RWPE1 (cell line): ENCODE measurements around the gene GAL3ST2.

Experiments
- CTCF ChIA-PET: fragments of 350-600 bp; sonication (Branson Sonifier 250); formaldehyde crosslinking; extraction: SDS; loops from one replicate; lab custom pipeline; 2021; lab: Yijun Ruan, JAX
- POLR2A ChIA-PET: fragments of 400-600 bp; formaldehyde crosslinking; extraction: SDS; loops from one replicate; lab custom pipeline; 2020; ENCODE audit warnings: antibody characterized with exemption; ENCODE audit not compliant: low non-redundant PET; lab: Yijun Ruan, JAX
- DNase-seq: peaks from one replicate; pipeline ENCODE4 v3.0.0; 2012; ENCODE audit warnings: low spot score
- H3K27ac ChIP-seq: fragments of 450-650 bp; 2 replicates; pipeline ENCODE4 v1.5.1; 2017
- CTCF ChIP-seq: fragments of 450-650 bp; conservative IDR thresholded peaks from 2 replicates; pipeline ENCODE4 v1.5.1; 2017; ENCODE audit warnings: low read depth, mild to moderate bottlenecking

The GAL3ST2 gene

DNA sequence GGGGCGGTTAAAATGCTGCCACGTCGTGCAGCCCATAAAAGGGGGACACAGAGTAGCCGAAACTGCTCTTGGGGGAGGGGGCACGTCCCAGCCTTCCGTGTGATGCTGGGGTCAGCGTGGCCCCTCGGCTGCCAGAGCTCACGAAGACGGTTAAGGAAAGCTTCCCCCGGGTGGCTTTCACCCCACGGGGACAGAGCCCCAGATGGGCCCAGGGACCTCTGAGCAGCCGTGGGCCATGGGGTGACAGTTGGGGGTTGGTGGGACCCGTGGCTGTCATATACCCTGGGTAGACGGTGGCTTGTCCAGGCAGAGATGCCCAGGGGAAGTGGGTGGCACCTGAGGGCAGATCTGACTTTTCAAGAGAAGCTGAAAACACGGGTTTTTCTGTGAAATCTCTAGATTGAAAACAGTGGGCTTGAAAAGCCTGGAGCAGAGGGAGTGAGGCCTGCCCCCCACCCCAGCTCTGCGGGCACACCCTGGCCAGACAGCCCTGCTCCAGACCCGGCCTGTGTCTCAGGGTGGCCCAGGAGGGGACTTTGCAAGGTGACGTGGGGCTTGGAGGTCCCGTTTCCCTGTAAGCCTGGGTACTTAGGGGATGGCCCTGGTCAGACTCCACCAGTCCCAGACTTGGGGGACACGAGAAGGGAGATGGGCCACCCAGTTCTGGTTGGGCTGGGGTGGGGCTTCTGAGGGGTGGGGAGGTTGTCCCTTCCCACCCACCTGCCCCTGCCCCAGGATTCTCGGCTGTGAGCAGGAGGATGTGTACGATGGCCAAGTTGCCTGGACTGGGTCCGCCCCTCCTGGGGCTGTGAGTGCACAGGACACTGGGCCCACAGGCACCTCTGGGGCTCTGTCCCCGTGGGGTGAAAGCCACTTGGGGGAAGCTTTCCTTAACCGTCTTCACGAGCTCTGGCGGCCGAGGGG lies 33.0 kb downstream of the GAL3ST2 start:
- DNase-seq: no peak
- no peak for TF ChIP-seq CTCF
- ChIA-PET CTCF (interaction anchor here (0.6 kb wide), 1 partner anchor 54 kb away, joined by 3 read pairs; no protein-coding TSS in a partner anchor), POLR2A (no interaction called here)
- H3K27ac ChIP-seq: no peak overlapping the region

- CTCF ChIA-PET: interaction anchor here (0.5 kb wide), 1 partner anchor 243 kb away, joined by 3 read pairs; no protein-coding TSS in a partner anchor
- DNase-seq: no peak
- POLR2A ChIA-PET: no interaction called here
- no peak overlapping the region for H3K27ac ChIP-seq
- no peak for TF ChIP-seq CTCF
Measured at GRCh38 chr2:241810307-241811200, 33.9 kb downstream of the GAL3ST2 start.

DNA sequence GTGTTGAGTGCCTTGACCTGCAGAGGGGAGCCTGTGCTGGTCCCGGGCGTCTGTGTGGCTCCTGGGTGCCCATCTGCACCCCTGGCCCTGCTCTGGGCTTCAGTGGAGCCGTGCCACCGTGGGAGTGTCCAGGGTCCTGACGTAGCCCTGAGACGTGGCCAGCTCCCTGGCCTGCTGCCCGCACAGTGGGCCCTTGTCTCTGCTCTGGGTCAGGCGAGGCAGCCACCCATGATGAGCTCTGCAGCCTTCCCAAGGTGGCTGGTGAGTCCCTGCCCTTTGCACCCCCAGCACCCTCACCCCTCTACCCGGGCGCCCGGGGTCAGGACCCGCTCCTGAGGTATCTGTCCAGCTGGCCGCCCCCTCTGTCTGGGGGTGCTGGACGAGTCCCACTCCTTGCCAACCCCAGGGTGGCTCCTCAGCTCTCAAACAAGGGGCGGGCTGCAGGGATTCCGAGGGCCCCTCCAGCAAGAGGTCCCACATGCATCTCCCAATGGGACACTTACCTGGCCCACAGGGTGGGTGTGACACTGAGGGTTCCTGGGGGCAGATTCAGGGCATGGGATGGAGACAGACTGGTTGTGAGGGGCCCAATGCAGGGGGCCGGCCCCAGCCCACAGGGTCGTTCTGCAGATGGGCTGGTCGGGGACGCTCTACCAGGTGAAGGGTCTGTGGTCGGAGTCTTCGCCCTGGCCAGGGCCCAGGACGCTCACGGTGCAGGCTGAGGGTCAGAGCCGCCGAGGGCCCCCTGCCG lies 34.8 kb downstream of the GAL3ST2 start:
- ChIA-PET POLR2A (no interaction called here), CTCF (no interaction called here)
- no peak for DNase-seq
- no peak for TF ChIP-seq CTCF
- H3K27ac ChIP-seq: no peak overlapping the region

DNA sequence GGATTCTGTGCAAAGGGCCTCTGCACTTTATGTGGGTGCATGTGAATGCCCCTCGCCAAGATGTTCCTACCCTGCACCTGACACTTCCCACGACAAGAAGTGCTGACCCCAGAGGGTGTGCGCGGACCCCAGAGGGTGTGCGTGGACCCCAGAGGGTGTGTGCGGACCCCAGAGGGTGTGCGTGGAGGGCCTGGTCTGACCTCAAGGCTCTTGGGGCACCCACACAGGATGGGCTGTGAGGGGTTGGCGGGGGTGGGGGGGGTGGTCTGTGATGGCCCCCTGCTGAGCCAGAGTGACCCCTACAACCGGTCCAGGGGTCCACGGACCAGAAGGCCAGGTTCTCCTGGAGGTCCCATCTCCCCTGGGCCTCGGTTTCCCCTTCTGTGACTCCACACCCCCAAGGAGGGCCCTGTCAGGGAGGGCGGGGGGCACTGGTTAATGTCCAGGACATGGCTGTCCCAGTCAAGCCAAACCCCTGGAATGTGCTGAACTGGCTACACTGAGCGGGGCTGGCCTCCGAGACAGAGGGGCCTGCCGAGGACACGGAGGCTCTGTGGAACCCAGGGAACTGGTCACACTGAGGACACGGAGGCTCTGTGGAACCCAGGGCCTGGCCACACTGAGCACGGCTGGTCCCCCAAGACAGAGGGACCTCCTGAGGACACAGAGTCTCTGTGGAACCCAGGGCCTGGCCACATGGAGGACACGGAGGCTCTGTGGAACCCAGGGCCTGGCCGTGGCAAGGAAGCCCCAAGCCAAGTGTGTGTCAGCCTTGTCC lies 35.5 kb downstream of the GAL3ST2 start:
- no peak for TF ChIP-seq CTCF
- POLR2A ChIA-PET: no interaction called here
- no peak overlapping the region for H3K27ac ChIP-seq
- CTCF ChIA-PET: no interaction called here
- no peak for DNase-seq

GRCh38 chr2:241812730-241813643 lies 36.4 kb downstream of the GAL3ST2 start:
- ChIA-PET POLR2A (interaction anchor here (0.7 kb wide), 1 partner anchor 347 kb away, joined by 3 read pairs; no protein-coding TSS in a partner anchor), CTCF (no interaction called here)
- no peak overlapping the region for H3K27ac ChIP-seq
- no peak for DNase-seq
- TF ChIP-seq CTCF: no peak
